ENCODE data around the gene TAS2R50. TPM values are rescaled to one million over a fixed set of nuclear protein-coding genes. Genes with fewer than 3 reads are reported as not detected.
"Not testable (repeated sequence)": the region's sequence is repeated elsewhere in the genome, so short reads cannot be mapped to it uniquely, and the experiment has no call there.

TAS2R50 gene
- not detected for polyA plus RNA-seq (2013, experiment 1 of 2)
- polyA plus RNA-seq (2013, experiment 2 of 2) = 0.04 TPM

- H2BK12ac ChIP-seq (ENCODE audit: low read length in 2 of 2) = no peak within 1 kb of the TSS
- H2BK120ac ChIP-seq (ENCODE audit: low read depth, low read length) = no peak within 1 kb of the TSS
Observed at GRCh38 chr12:10986812-10987211, at the start of gene TAS2R50. Gene TAS2R50 (minus strand): TSS chr12:10986912. CDS start chr12:10986860, 52 bp downstream.

DNA sequence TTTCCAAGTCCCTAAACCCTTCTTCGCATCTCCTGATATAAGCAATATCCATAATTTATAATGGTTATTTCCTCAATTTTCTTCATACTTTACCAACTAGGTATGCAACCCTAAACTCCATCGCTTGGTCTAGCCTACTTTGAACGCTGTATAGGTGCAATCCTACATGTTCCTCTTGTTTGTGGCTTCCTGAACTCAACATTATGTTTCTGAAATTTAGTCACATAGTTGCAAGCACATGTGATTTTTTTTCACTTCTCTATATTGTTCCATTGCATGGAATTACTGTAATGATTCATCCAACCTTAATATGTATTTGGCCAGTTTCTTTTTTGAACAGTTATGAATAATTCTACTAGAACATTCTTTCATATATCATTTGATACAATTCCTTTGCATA lies 47.2 kb upstream of the TAS2R50 start:
- not testable (repeated sequence) for H3K27ac ChIP-seq (ENCODE audit: low read length, poor library complexity, severe bottlenecking); H3K27me3 ChIP-seq (ENCODE audit: control insufficient read depth in 1 of 2, insufficient read depth in 1 of 2, low read length in 2 of 2); H2BK12ac ChIP-seq (ENCODE audit: low read length in 2 of 2); H3K4me2 ChIP-seq (ENCODE audit: low read length, poor library complexity, severe bottlenecking); H2BK120ac ChIP-seq (ENCODE audit: low read depth, low read length); H3K18ac ChIP-seq (ENCODE audit: low read depth in 1 of 2, low read length in 2 of 2); H2BK15ac ChIP-seq (ENCODE audit: low read depth, poor library complexity, severe bottlenecking); H3K4ac ChIP-seq (ENCODE audit: low read depth in 1 of 2, low read length in 2 of 2); H2BK5ac ChIP-seq (ENCODE audit: low read depth, low read length, poor library complexity, severe bottlenecking); DNase-seq; H3K23ac ChIP-seq (ENCODE audit: low read length in 2 of 2); H4K8ac ChIP-seq (ENCODE audit: low read length); H3K9me3 ChIP-seq (ENCODE audit: control insufficient read depth, low read length); H3K79me1 ChIP-seq (replicated peaks; ENCODE audit: low read length, poor library complexity, severe bottlenecking); H3K9ac ChIP-seq (ENCODE audit: low read length); H3K36me3 ChIP-seq (ENCODE audit: control insufficient read depth in 1 of 2, insufficient read depth in 2 of 2, low read depth in 1 of 2, low read length in 2 of 2); H3K14ac ChIP-seq (ENCODE audit: low read length in 2 of 2); H3K4me1 ChIP-seq (ENCODE audit: control insufficient read depth, insufficient read depth, low read depth, low read length); H2AK5ac ChIP-seq (ENCODE audit: low read length, severe bottlenecking); H4K91ac ChIP-seq (ENCODE audit: low read length); H3K4me3 ChIP-seq (ENCODE audit: insufficient read depth in 1 of 2, low read depth in 1 of 2, low read length in 2 of 2); H2AFZ ChIP-seq (ENCODE audit: low read depth, low read length)
- WGBS = no CpG with 5 or more reads among the region's 3 CpGs

More at GRCh38 chr12:10986812-10987211, at the start of gene TAS2R50:
- H2BK15ac ChIP-seq (ENCODE audit: low read depth, poor library complexity, severe bottlenecking) = no peak within 1 kb of the TSS
- no peak within 1 kb of the TSS for H3K9ac ChIP-seq (ENCODE audit: low read length)
- peaks cover 8% of the 10 kb centered on the region for H3K79me1 ChIP-seq (replicated peaks; ENCODE audit: low read length, poor library complexity, severe bottlenecking)
- no peak within 1 kb of the TSS for H2BK5ac ChIP-seq (ENCODE audit: low read depth, low read length, poor library complexity, severe bottlenecking)
- H3K27ac ChIP-seq (ENCODE audit: low read length, poor library complexity, severe bottlenecking) = no peak within 1 kb of the TSS
- WGBS = no CpG with 5 or more reads among the region's 2 CpGs
- no peak within 1 kb of the TSS for H3K23ac ChIP-seq (ENCODE audit: low read length in 2 of 2)
- H3K36me3 ChIP-seq (ENCODE audit: control insufficient read depth in 1 of 2, insufficient read depth in 2 of 2, low read depth in 1 of 2, low read length in 2 of 2) = peaks cover 0 to 11% of the 10 kb centered on the region in 2 experiments
- no peak for DNase-seq
- peaks cover 21% of the 10 kb centered on the region for H3K9me3 ChIP-seq (ENCODE audit: control insufficient read depth, low read length)
- no peak within 1 kb of the TSS for H3K4me3 ChIP-seq (ENCODE audit: insufficient read depth in 1 of 2, low read depth in 1 of 2, low read length in 2 of 2)
- H2AK5ac ChIP-seq (ENCODE audit: low read length, severe bottlenecking) = no peak within 1 kb of the TSS
- H4K8ac ChIP-seq (ENCODE audit: low read length) = no peak within 1 kb of the TSS
- H4K91ac ChIP-seq (ENCODE audit: low read length) = no peak within 1 kb of the TSS
- H3K4me1 ChIP-seq (ENCODE audit: control insufficient read depth, insufficient read depth, low read depth, low read length) = no peaks in the 10 kb centered on the region
- no peak within 1 kb of the TSS for H3K4me2 ChIP-seq (ENCODE audit: low read length, poor library complexity, severe bottlenecking)
- no peaks in the 10 kb centered on the region for H3K27me3 ChIP-seq (ENCODE audit: control insufficient read depth in 1 of 2, insufficient read depth in 1 of 2, low read length in 2 of 2)
- H3K18ac ChIP-seq (ENCODE audit: low read depth in 1 of 2, low read length in 2 of 2) = no peak within 1 kb of the TSS
- H3K4ac ChIP-seq (ENCODE audit: low read depth in 1 of 2, low read length in 2 of 2) = no peak within 1 kb of the TSS
- H2AFZ ChIP-seq (ENCODE audit: low read depth, low read length) = no peak within 1 kb of the TSS
- H3K14ac ChIP-seq (ENCODE audit: low read length in 2 of 2) = no peak within 1 kb of the TSS

- Histone ChIP-seq H3K4me1 (ENCODE audit: control insufficient read depth, insufficient read depth, low read depth, low read length) (no peaks in the 10 kb centered on the region), H4K8ac (ENCODE audit: low read length) (no peak within 1 kb of the TSS), H2BK12ac (ENCODE audit: low read length in 2 of 2) (no peak within 1 kb of the TSS), H2BK15ac (ENCODE audit: low read depth, poor library complexity, severe bottlenecking) (no peak within 1 kb of the TSS), H3K79me1 (replicated peaks; ENCODE audit: low read length, poor library complexity, severe bottlenecking) (peaks cover 8% of the 10 kb centered on the region), H3K4me3 (ENCODE audit: insufficient read depth in 1 of 2, low read depth in 1 of 2, low read length in 2 of 2) (no peak within 1 kb of the TSS), H3K4ac (ENCODE audit: low read depth in 1 of 2, low read length in 2 of 2) (no peak within 1 kb of the TSS), H3K14ac (ENCODE audit: low read length in 2 of 2) (no peak within 1 kb of the TSS), H3K27ac (ENCODE audit: low read length, poor library complexity, severe bottlenecking) (no peak within 1 kb of the TSS), H2BK120ac (ENCODE audit: low read depth, low read length) (no peak within 1 kb of the TSS), H2BK5ac (ENCODE audit: low read depth, low read length, poor library complexity, severe bottlenecking) (no peak within 1 kb of the TSS), H2AFZ (ENCODE audit: low read depth, low read length) (no peak within 1 kb of the TSS), H3K9ac (ENCODE audit: low read length) (no peak within 1 kb of the TSS), H3K9me3 (ENCODE audit: control insufficient read depth, low read length) (no peaks in the 10 kb centered on the region), H3K23ac (ENCODE audit: low read length in 2 of 2) (no peak within 1 kb of the TSS), H3K18ac (ENCODE audit: low read depth in 1 of 2, low read length in 2 of 2) (no peak within 1 kb of the TSS), H3K36me3 (ENCODE audit: control insufficient read depth in 1 of 2, insufficient read depth in 2 of 2, low read depth in 1 of 2, low read length in 2 of 2) (peaks cover 6 to 22% of the 10 kb centered on the region in 2 experiments), H3K4me2 (ENCODE audit: low read length, poor library complexity, severe bottlenecking) (no peak within 1 kb of the TSS), H3K27me3 (ENCODE audit: control insufficient read depth in 1 of 2, insufficient read depth in 1 of 2, low read length in 2 of 2) (no peaks in the 10 kb centered on the region), H2AK5ac (ENCODE audit: low read length, severe bottlenecking) (no peak within 1 kb of the TSS), H4K91ac (ENCODE audit: low read length) (no peak within 1 kb of the TSS)
- WGBS = 93% methylated on average over 4 of the region's 6 CpGs
- DNase-seq = no peak
Observed at GRCh38 chr12:11031307-11031706, 44.6 kb upstream of the TAS2R50 start, which contains the start of gene TAS2R31. Gene TAS2R31 (minus strand): TSS chr12:11031407. CDS start chr12:11031335, 72 bp downstream.

GRCh38 chr12:11026118-11026517 lies 39.4 kb upstream of the TAS2R50 start:
- H3K23ac ChIP-seq (ENCODE audit: low read length in 2 of 2) = no peak overlapping the region
- no peaks in the 10 kb centered on the region for H3K4me1 ChIP-seq (ENCODE audit: control insufficient read depth, insufficient read depth, low read depth, low read length)
- H3K79me1 ChIP-seq (replicated peaks; ENCODE audit: low read length, poor library complexity, severe bottlenecking) = peaks cover 10% of the 10 kb centered on the region
- H3K27ac ChIP-seq (ENCODE audit: low read length, poor library complexity, severe bottlenecking) = no peak overlapping the region
- peaks cover 3% of the 10 kb centered on the region for H3K9me3 ChIP-seq (ENCODE audit: control insufficient read depth, low read length)
- no peak overlapping the region for H3K4me3 ChIP-seq (ENCODE audit: insufficient read depth in 1 of 2, low read depth in 1 of 2, low read length in 2 of 2)
- no peak overlapping the region for H3K18ac ChIP-seq (ENCODE audit: low read depth in 1 of 2, low read length in 2 of 2)
- H4K8ac ChIP-seq (ENCODE audit: low read length) = no peak overlapping the region
- H3K4ac ChIP-seq (ENCODE audit: low read depth in 1 of 2, low read length in 2 of 2) = no peak overlapping the region
- H4K91ac ChIP-seq (ENCODE audit: low read length) = no peak overlapping the region
- H3K27me3 ChIP-seq (ENCODE audit: control insufficient read depth in 1 of 2, insufficient read depth in 1 of 2, low read length in 2 of 2) = no peaks in the 10 kb centered on the region
- no peak overlapping the region for H3K14ac ChIP-seq (ENCODE audit: low read length in 2 of 2)
- no peak for DNase-seq
- H2AFZ ChIP-seq (ENCODE audit: low read depth, low read length) = no peak overlapping the region
- H2BK15ac ChIP-seq (ENCODE audit: low read depth, poor library complexity, severe bottlenecking) = no peak overlapping the region
- no peak overlapping the region for H2AK5ac ChIP-seq (ENCODE audit: low read length, severe bottlenecking)
- peaks cover 10 to 20% of the 10 kb centered on the region in 2 experiments for H3K36me3 ChIP-seq (ENCODE audit: control insufficient read depth in 1 of 2, insufficient read depth in 2 of 2, low read depth in 1 of 2, low read length in 2 of 2)
- no peak overlapping the region for H2BK120ac ChIP-seq (ENCODE audit: low read depth, low read length)
- no peak overlapping the region for H3K4me2 ChIP-seq (ENCODE audit: low read length, poor library complexity, severe bottlenecking)
- H3K9ac ChIP-seq (ENCODE audit: low read length) = no peak overlapping the region
- H2BK12ac ChIP-seq (ENCODE audit: low read length in 2 of 2) = no peak overlapping the region
- H2BK5ac ChIP-seq (ENCODE audit: low read depth, low read length, poor library complexity, severe bottlenecking) = no peak overlapping the region
- over 99% methylated on average over 4 of the region's 6 CpGs for WGBS

All from mesenchymal stem cell (in vitro differentiated cells and primary cell).